ENCODE measurements around the gene CRTC1.

CRTC1 gene

GRCh38 chr19:18701250-18701608 is 17.7 kb downstream of the CRTC1 start:
- TF ChIP-seq ZC3H10 (CRISPR knock-in tag; IDR thresholded peaks at IDR 0.05) (no peak), BACH2 (CRISPR knock-in tag; IDR thresholded peaks at IDR 0.05; ENCODE audit: borderline replicate concordance) (no peak), ZFP30 (CRISPR knock-in tag; IDR thresholded peaks at IDR 0.05) (no peak), ZNF70 (CRISPR knock-in tag; IDR thresholded peaks at IDR 0.05) (peak; percentile 70), TOX (CRISPR knock-in tag; IDR thresholded peaks at IDR 0.05; ENCODE audit: borderline replicate concordance) (no peak)
- peak; percentile 14 for ATAC-seq

DNA sequence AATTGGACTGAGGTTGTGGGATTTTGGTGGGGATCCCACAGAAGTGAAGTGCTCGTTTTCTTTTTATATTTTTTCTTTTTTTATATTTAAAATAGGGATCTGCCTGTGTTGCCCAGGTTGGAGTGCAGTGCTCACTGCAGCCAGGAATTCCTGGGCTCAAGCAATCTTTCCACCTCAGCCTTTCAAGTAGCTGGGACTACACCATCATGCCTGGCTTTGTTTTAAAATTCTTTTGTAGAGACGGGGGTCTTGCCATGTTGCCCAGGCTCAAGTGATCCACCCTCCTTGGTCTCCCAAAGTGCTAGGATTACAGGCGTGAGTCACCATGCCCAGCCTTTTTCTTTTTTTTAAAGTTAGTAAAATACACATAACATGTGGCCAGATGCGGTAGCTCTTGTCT is 20.6 kb downstream of the CRTC1 start:
- ATAC-seq: no peak
- no peak for TF ChIP-seq PPARA (CRISPR knock-in tag; IDR thresholded peaks at IDR 0.05; ENCODE audit: borderline replicate concordance)
- TF ChIP-seq, protein P1, sequence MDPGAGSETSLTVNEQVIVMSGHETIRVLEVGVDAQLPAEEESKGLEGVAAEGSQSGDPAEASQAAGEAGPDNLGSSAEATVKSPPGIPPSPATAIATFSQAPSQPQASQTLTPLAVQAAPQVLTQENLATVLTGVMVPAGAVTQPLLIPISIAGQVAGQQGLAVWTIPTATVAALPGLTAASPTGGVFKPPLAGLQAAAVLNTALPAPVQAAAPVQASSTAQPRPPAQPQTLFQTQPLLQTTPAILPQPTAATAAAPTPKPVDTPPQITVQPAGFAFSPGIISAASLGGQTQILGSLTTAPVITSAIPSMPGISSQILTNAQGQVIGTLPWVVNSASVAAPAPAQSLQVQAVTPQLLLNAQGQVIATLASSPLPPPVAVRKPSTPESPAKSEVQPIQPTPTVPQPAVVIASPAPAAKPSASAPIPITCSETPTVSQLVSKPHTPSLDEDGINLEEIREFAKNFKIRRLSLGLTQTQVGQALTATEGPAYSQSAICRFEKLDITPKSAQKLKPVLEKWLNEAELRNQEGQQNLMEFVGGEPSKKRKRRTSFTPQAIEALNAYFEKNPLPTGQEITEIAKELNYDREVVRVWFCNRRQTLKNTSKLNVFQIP (CRISPR knock-in tag; IDR thresholded peaks at IDR 0.05; ENCODE audit: borderline replicate concordance, low read depth): no peak
- TF ChIP-seq, protein P2, sequence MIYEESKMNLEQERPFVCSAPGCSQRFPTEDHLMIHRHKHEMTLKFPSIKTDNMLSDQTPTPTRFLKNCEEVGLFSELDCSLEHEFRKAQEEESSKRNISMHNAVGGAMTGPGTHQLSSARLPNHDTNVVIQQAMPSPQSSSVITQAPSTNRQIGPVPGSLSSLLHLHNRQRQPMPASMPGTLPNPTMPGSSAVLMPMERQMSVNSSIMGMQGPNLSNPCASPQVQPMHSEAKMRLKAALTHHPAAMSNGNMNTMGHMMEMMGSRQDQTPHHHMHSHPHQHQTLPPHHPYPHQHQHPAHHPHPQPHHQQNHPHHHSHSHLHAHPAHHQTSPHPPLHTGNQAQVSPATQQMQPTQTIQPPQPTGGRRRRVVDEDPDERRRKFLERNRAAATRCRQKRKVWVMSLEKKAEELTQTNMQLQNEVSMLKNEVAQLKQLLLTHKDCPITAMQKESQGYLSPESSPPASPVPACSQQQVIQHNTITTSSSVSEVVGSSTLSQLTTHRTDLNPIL (CRISPR knock-in tag; IDR thresholded peaks at IDR 0.05; ENCODE audit: low read depth): no peak
- TF ChIP-seq ARNTL (CRISPR knock-in tag; IDR thresholded peaks at IDR 0.05; ENCODE audit: borderline replicate concordance, low read depth): no peak
- no peak for TF ChIP-seq ZC3H10 (CRISPR knock-in tag; IDR thresholded peaks at IDR 0.05)
- TF ChIP-seq, protein P3, sequence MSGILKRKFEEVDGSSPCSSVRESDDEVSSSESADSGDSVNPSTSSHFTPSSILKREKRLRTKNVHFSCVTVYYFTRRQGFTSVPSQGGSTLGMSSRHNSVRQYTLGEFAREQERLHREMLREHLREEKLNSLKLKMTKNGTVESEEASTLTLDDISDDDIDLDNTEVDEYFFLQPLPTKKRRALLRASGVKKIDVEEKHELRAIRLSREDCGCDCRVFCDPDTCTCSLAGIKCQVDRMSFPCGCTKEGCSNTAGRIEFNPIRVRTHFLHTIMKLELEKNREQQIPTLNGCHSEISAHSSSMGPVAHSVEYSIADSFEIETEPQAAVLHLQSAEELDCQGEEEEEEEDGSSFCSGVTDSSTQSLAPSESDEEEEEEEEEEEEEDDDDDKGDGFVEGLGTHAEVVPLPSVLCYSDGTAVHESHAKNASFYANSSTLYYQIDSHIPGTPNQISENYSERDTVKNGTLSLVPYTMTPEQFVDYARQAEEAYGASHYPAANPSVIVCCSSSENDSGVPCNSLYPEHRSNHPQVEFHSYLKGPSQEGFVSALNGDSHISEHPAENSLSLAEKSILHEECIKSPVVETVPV (CRISPR knock-in tag; IDR thresholded peaks at IDR 0.05): no peak
- TF ChIP-seq OSR1 (CRISPR knock-in tag; IDR thresholded peaks at IDR 0.05): no peak
- no peak for TF ChIP-seq SNAI2 (CRISPR knock-in tag; IDR thresholded peaks at IDR 0.05)
- TF ChIP-seq RARB (CRISPR knock-in tag; IDR thresholded peaks at IDR 0.05): no peak
- no peak for TF ChIP-seq ZNF70 (CRISPR knock-in tag; IDR thresholded peaks at IDR 0.05)
- no peak for TF ChIP-seq TOX (CRISPR knock-in tag; IDR thresholded peaks at IDR 0.05; ENCODE audit: borderline replicate concordance)

DNA sequence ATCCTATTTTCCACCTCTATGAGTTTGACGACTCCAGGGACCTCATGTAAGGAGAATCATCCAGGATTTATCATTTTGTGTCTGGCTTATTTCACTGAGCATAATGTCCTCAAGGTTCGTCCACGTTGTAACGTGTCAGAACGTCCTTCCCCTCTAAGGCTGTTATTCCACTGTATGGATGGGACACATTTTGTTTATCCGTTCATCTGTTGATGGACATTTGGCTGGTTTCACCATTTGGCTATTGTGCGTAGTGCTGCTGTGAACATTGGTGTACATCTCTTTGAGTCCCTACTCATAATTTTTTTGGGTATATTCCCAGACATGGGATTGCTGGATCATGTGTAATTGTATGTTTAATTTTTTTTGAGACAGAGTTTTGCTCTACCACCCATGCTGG is 21.5 kb downstream of the CRTC1 start:
- ATAC-seq: no peak
- TF ChIP-seq SNAI2 (CRISPR knock-in tag; IDR thresholded peaks at IDR 0.05) (no peak), TCF4 (CRISPR knock-in tag; IDR thresholded peaks at IDR 0.05; ENCODE audit: borderline replicate concordance) (no peak), TOX (CRISPR knock-in tag; IDR thresholded peaks at IDR 0.05; ENCODE audit: borderline replicate concordance) (no peak), ZFP30 (CRISPR knock-in tag; IDR thresholded peaks at IDR 0.05) (no peak), ZNF565 (CRISPR knock-in tag; conservative IDR thresholded peaks at IDR 0.05; ENCODE audit: low read depth) (no peak), ZNF70 (CRISPR knock-in tag; IDR thresholded peaks at IDR 0.05) (no peak), PATZ1 (CRISPR knock-in tag; IDR thresholded peaks at IDR 0.05; ENCODE audit: borderline replicate concordance) (no peak), RARB (CRISPR knock-in tag; IDR thresholded peaks at IDR 0.05) (no peak), GLIS3 (CRISPR knock-in tag; IDR thresholded peaks at IDR 0.05) (no peak), CSDC2 (CRISPR knock-in tag; IDR thresholded peaks at IDR 0.05) (no peak)
- TF ChIP-seq, protein P2 (CRISPR knock-in tag; IDR thresholded peaks at IDR 0.05; ENCODE audit: low read depth): no peak
- TF ChIP-seq, protein P3 (CRISPR knock-in tag; IDR thresholded peaks at IDR 0.05): no peak

All from SK-N-SH treated with all-trans-retinoic acid at 6 μM for 48 hours (cell line).